HCT116 (cell line): ENCODE measurements around the gene FMO2. TPM values are rescaled to one million over a fixed set of nuclear protein-coding genes. Genes with fewer than 3 reads are reported as not detected.

ENCODE experiments used
- ATAC-seq: fragments of 200-7000 bp; cut with Tn5 transposase; 2 replicates; pipeline ENCODE4 v1.9.1; 2020; ENCODE audit warnings: mild to moderate bottlenecking, moderate library complexity
- BruUV-seq: library from RNA; stranded (reverse); fragments of 400-500 nt; replicated peaks from 2 replicates; lab custom pipeline; 2021; lab: Mats Ljungman, UMichigan
- CTCF ChIA-PET: fragments of 300-600 bp; sonication (Branson Sonifier 250); formaldehyde crosslinking; loops from one replicate; lab custom pipeline; 2021; ENCODE audit warnings: antibody characterized with exemption; lab: Charles Lee
- POLR2A ChIA-PET: fragments of 300-600, 350-600 bp; sonication (Branson Sonifier 250); formaldehyde crosslinking; loops from one replicate; lab custom pipeline; 2021; ENCODE audit warnings: antibody characterized with exemption; lab: Charles Lee
- RAD21 ChIA-PET, 2 experiments: fragments of 300-600 bp; sonication (Branson Sonifier 250); formaldehyde crosslinking; loops; one replicate each; lab custom pipeline; 2023; ENCODE audit warnings: low total read pairs in 2 of 2; ENCODE audit not compliant: uncharacterized antibody in 2 of 2, unreplicated experiment in 2 of 2, low non-redundant PET in 1 of 2; lab: Charles Lee
- DNase-seq: peaks from one replicate; pipeline ENCODE4 v3.0.0-alpha.2; 2010; ENCODE audit warnings: low read depth, low spot score
- H2AFZ ChIP-seq: fragments of 200-600 bp; shearing (Covaris generic), sonication (generic); 2 replicates; pipeline ENCODE4 v1.6.1; 2017; ENCODE audit warnings: low read depth, mixed run types, mixed read lengths, antibody characterized with exemption, low read length; ENCODE audit not compliant: poor library complexity, severe bottlenecking
- H3K27ac ChIP-seq: 2 replicates; pipeline ENCODE4 v1.5.1; 2012; ENCODE audit warnings: low read depth, low read length
- H3K27me3 ChIP-seq: fragments of 200-600 bp; sonication (generic); 2 replicates; pipeline ENCODE4 v1.6.1; 2016; ENCODE audit warnings: mixed run types, low read length, mixed read lengths; ENCODE audit not compliant: insufficient read depth
- H3K36me3 ChIP-seq, 2 experiments: fragments of 200-500 bp in 1 of 2; fragments of 200-600 bp in 1 of 2; sonication (Bioruptor generic) in 1 of 2; sonication (generic) in 1 of 2; 2 replicates each; pipeline versions ENCODE4 v1.5.1 to v1.6.1; 2014 to 2016; ENCODE audit warnings: low read length in 2 of 2, inconsistent platforms in 1 of 2, mixed read lengths in 1 of 2, mixed run types in 1 of 2; ENCODE audit not compliant: insufficient read depth in 2 of 2, control insufficient read depth in 1 of 2
- H3K4me1 ChIP-seq, 2 experiments: fragments of 200-600 bp in 1 of 2; sonication (generic) in 1 of 2; 2 replicates each; pipeline versions ENCODE4 v1.5.1 to v1.6.1; 2012 to 2017; ENCODE audit warnings: low read length in 2 of 2, inconsistent platforms in 1 of 2, mild to moderate bottlenecking in 1 of 2, mixed read lengths in 1 of 2, mixed run types in 1 of 2, moderate library complexity in 1 of 2; ENCODE audit not compliant: insufficient read depth in 2 of 2, control insufficient read depth in 1 of 2
- H3K4me2 ChIP-seq: fragments of 200-600 bp; sonication (generic); 2 replicates; pipeline ENCODE4 v1.6.1; 2017; ENCODE audit warnings: mixed run types, low read length, mixed read lengths
- H3K4me3 ChIP-seq, 2 experiments: fragments of 200-600 bp in 1 of 2; sonication (generic) in 1 of 2; replicated peaks in 1 of 2; 2 replicates each; pipeline ENCODE4 v1.5.1; 2011 to 2016; ENCODE audit warnings: low read length in 2 of 2, control low read depth in 1 of 2, low read depth in 1 of 2, mild to moderate bottlenecking in 1 of 2, mixed read lengths in 1 of 2, mixed run types in 1 of 2
- H3K79me2 ChIP-seq: fragments of 200-600 bp; sonication (generic); 2 replicates; pipeline ENCODE4 v1.6.1; 2017; ENCODE audit warnings: mild to moderate bottlenecking, mixed run types, low read length, moderate library complexity, mixed read lengths; ENCODE audit not compliant: insufficient read depth
- H3K9ac ChIP-seq: fragments of 200-600 bp; sonication (generic); 2 replicates; pipeline ENCODE4 v1.6.1; 2016; ENCODE audit warnings: low read length, mixed read lengths
- H3K9me2 ChIP-seq: fragments of 200-600 bp; sonication (generic), shearing (Covaris generic); 2 replicates; pipeline ENCODE4 v1.6.1; 2017; ENCODE audit warnings: mixed run types, mild to moderate bottlenecking, moderate library complexity; ENCODE audit not compliant: insufficient read depth
- H3K9me3 ChIP-seq, 2 experiments: fragments of 200-500 bp in 1 of 2; fragments of 200-600 bp in 1 of 2; sonication (Bioruptor generic) in 1 of 2; sonication (generic) in 1 of 2; 2 replicates each; pipeline ENCODE4 v1.6.1; 2014 to 2017; ENCODE audit warnings: low read length in 2 of 2, mixed read lengths in 2 of 2, inconsistent platforms in 1 of 2, low read depth in 1 of 2, mild to moderate bottlenecking in 1 of 2, mixed run types in 1 of 2, moderate library complexity in 1 of 2; ENCODE audit not compliant: control insufficient read depth in 1 of 2, insufficient read depth in 1 of 2
- H4K20me1 ChIP-seq: fragments of 200-600 bp; sonication (generic), shearing (Covaris generic); 2 replicates; pipeline ENCODE4 v1.6.1; 2017; ENCODE audit warnings: mixed run types, mild to moderate bottlenecking, moderate library complexity; ENCODE audit not compliant: insufficient read depth
- EGR1 ChIP-seq: IDR thresholded peaks from 2 replicates; pipeline ENCODE4 v1.6.1; 2012; ENCODE audit warnings: low read depth
- ELF1 ChIP-seq: IDR thresholded peaks from 2 replicates; pipeline ENCODE4 v1.6.1; 2012; ENCODE audit warnings: low read depth, borderline replicate concordance
- FOSL1 ChIP-seq: IDR thresholded peaks from 2 replicates; pipeline ENCODE4 v1.6.1; 2012; ENCODE audit warnings: low read depth
- POLR2AphosphoS5 ChIP-seq: IDR thresholded peaks from 2 replicates; pipeline ENCODE4 v1.6.1; 2011; ENCODE audit warnings: mild to moderate bottlenecking, low read depth, low read length, moderate library complexity
- SIN3A ChIP-seq: IDR thresholded peaks from 2 replicates; pipeline ENCODE4 v1.6.1; 2012; ENCODE audit warnings: low read depth
- SP1 ChIP-seq: IDR thresholded peaks from 2 replicates; pipeline ENCODE4 v1.6.1; 2012; ENCODE audit warnings: low read depth
- SRF ChIP-seq: IDR thresholded peaks from 2 replicates; pipeline ENCODE4 v1.6.1; 2012; ENCODE audit warnings: low read depth
- TCF7L2 ChIP-seq: IDR thresholded peaks from 2 replicates; pipeline ENCODE4 v1.7.0; 2011; ENCODE audit warnings: borderline replicate concordance, inconsistent platforms; ENCODE audit not compliant: insufficient read depth, insufficient read length; ENCODE audit errors: extremely low read depth
- ZFX ChIP-seq: fragments of 450-650 bp; IDR thresholded peaks from 2 replicates; pipeline ENCODE4 v1.6.1; 2017
- intact Hi-C: fragments of 100-400 bp; cut with micrococcal nuclease; formaldehyde crosslinking; loops from 2 replicates; pipeline ENCODE4 v1.10.0; 2022
- total RNA-seq: library from RNA; stranded (reverse); gene quantifications from one replicate; pipeline ENCODE4 v1.2.1, GENCODE V29; 2021; ENCODE audit not compliant: unreplicated experiment
- TF ChIP-seq, protein P1 (sequence below): IDR thresholded peaks from 2 replicates; pipeline ENCODE4 v1.6.1; 2011; ENCODE audit warnings: mild to moderate bottlenecking, low read length, moderate library complexity; ENCODE audit not compliant: insufficient replicate concordance; ENCODE audit errors: extremely low read depth
- TF ChIP-seq, protein P2 (sequence below): IDR thresholded peaks from 2 replicates; pipeline ENCODE4 v1.6.1; 2012; ENCODE audit warnings: low read depth
- TF ChIP-seq, protein P3 (sequence below): IDR thresholded peaks from 2 replicates; pipeline ENCODE4 v1.6.1; 2012
- TF ChIP-seq, protein P4 (sequence below), 3 experiments: fragments of 200-600 bp in 1 of 3; sonication (generic) in 1 of 3; IDR thresholded peaks in 2 of 3; conservative IDR thresholded peaks in 1 of 3; 2 replicates each; pipeline ENCODE4 v1.5.1; 2012 to 2017; ENCODE audit warnings: low read depth in 2 of 3, low read length in 2 of 3, antibody characterized with exemption in 1 of 3, borderline replicate concordance in 1 of 3, control low read depth in 1 of 3, mild to moderate bottlenecking in 1 of 3, mixed read lengths in 1 of 3, mixed run types in 1 of 3, moderate library complexity in 1 of 3; ENCODE audit not compliant: insufficient read depth in 1 of 3

Gene FMO2
- total RNA-seq, 1 experiment from 2014 or later: 0.30 TPM

DNA sequence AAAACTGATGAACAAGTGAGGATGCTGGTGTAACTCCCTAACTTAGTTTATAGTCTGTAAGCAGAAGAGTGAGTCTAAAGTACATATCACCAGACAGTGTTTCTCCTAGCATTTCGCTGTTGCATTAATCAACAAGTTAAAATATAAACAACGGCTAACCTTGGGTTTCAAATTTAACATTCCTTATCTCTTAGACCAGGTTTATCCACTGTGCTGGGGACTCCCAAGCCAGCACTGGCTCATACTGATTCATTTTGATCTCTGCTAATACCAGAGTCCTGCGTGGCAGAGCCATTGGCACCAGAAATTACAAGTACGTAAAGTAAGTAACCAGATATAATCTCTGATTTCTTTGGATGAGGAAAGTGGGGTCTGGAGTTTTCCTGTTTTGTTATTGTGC lies 63.2 kb downstream of the FMO2 start, which contains the start of gene FMO1 (continued):
- TF ChIP-seq, protein P1, sequence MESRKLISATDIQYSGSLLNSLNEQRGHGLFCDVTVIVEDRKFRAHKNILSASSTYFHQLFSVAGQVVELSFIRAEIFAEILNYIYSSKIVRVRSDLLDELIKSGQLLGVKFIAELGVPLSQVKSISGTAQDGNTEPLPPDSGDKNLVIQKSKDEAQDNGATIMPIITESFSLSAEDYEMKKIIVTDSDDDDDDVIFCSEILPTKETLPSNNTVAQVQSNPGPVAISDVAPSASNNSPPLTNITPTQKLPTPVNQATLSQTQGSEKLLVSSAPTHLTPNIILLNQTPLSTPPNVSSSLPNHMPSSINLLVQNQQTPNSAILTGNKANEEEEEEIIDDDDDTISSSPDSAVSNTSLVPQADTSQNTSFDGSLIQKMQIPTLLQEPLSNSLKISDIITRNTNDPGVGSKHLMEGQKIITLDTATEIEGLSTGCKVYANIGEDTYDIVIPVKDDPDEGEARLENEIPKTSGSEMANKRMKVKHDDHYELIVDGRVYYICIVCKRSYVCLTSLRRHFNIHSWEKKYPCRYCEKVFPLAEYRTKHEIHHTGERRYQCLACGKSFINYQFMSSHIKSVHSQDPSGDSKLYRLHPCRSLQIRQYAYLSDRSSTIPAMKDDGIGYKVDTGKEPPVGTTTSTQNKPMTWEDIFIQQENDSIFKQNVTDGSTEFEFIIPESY: no peak
- TF ChIP-seq, protein P2, sequence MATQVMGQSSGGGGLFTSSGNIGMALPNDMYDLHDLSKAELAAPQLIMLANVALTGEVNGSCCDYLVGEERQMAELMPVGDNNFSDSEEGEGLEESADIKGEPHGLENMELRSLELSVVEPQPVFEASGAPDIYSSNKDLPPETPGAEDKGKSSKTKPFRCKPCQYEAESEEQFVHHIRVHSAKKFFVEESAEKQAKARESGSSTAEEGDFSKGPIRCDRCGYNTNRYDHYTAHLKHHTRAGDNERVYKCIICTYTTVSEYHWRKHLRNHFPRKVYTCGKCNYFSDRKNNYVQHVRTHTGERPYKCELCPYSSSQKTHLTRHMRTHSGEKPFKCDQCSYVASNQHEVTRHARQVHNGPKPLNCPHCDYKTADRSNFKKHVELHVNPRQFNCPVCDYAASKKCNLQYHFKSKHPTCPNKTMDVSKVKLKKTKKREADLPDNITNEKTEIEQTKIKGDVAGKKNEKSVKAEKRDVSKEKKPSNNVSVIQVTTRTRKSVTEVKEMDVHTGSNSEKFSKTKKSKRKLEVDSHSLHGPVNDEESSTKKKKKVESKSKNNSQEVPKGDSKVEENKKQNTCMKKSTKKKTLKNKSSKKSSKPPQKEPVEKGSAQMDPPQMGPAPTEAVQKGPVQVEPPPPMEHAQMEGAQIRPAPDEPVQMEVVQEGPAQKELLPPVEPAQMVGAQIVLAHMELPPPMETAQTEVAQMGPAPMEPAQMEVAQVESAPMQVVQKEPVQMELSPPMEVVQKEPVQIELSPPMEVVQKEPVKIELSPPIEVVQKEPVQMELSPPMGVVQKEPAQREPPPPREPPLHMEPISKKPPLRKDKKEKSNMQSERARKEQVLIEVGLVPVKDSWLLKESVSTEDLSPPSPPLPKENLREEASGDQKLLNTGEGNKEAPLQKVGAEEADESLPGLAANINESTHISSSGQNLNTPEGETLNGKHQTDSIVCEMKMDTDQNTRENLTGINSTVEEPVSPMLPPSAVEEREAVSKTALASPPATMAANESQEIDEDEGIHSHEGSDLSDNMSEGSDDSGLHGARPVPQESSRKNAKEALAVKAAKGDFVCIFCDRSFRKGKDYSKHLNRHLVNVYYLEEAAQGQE: no peak
- TF ChIP-seq SP1: no peak
- TF ChIP-seq, all 23 proteins: peak for 0

DNA sequence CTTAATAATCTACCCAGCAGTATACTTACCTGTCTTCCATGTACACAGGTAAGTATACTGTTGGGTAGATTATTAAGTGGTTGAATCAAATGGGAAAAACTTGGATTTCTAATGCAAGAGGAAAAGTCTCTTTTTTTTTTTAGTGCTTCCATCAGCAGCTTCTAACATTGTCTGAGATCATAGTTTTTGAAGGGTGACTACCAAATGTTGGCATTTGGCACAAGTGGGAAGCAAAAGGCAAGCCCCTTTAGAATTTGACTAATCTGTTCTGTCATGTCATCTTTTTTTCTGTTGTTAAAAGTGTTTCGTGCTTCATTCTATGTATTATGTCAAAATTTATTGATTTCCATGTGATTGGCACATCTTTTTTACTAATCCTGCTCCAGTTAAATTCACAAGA lies 63.7 kb downstream of the FMO2 start:
- H3K79me2 ChIP-seq: no peaks in the 10 kb centered on the region
- RAD21 ChIA-PET: no interaction called here
- CTCF ChIA-PET: no interaction called here
- no peaks in the 10 kb centered on the region for H4K20me1 ChIP-seq
- no peak overlapping the region for H3K9ac ChIP-seq
- ATAC-seq (no peak), DNase-seq (no peak)
- peaks cover 0 to 3% of the 10 kb centered on the region in 2 experiments; a peak in 1 of 4 replicates for H3K4me1 ChIP-seq
- intact Hi-C loops: loop anchor here (5.0 to 10.0 kb wide), 3 partner anchors 63 to 466 kb away; partner anchors contain the start of gene FMO4
- no peak overlapping the region for H3K4me2 ChIP-seq
- no peak overlapping the region for H3K4me3 ChIP-seq
- TF ChIP-seq, protein P2: no peak
- no peak for TF ChIP-seq FOSL1
- TF ChIP-seq, protein P3, sequence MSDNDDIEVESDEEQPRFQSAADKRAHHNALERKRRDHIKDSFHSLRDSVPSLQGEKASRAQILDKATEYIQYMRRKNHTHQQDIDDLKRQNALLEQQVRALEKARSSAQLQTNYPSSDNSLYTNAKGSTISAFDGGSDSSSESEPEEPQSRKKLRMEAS: no peak
- TF ChIP-seq ZFX: no peak
- TF ChIP-seq EGR1: no peak
- no peak for TF ChIP-seq TCF7L2
- TF ChIP-seq POLR2AphosphoS5: no peak
- TF ChIP-seq SIN3A: no peak
- TF ChIP-seq SP1: no peak
- TF ChIP-seq SRF: no peak
- TF ChIP-seq, protein P4, sequence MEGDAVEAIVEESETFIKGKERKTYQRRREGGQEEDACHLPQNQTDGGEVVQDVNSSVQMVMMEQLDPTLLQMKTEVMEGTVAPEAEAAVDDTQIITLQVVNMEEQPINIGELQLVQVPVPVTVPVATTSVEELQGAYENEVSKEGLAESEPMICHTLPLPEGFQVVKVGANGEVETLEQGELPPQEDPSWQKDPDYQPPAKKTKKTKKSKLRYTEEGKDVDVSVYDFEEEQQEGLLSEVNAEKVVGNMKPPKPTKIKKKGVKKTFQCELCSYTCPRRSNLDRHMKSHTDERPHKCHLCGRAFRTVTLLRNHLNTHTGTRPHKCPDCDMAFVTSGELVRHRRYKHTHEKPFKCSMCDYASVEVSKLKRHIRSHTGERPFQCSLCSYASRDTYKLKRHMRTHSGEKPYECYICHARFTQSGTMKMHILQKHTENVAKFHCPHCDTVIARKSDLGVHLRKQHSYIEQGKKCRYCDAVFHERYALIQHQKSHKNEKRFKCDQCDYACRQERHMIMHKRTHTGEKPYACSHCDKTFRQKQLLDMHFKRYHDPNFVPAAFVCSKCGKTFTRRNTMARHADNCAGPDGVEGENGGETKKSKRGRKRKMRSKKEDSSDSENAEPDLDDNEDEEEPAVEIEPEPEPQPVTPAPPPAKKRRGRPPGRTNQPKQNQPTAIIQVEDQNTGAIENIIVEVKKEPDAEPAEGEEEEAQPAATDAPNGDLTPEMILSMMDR (IDR thresholded peaks at IDR 0.05 in 2 of 3, conservative IDR thresholded peaks at IDR 0.05 in 1 of 3; ENCODE audit: borderline replicate concordance in 1 of 3, insufficient read depth in 1 of 3, low read depth in 2 of 3, low read length in 2 of 3): no peak
- no peak for TF ChIP-seq ELF1
- no peak overlapping the region for H3K27ac ChIP-seq
- H3K27me3 ChIP-seq: no peaks in the 10 kb centered on the region
- H3K36me3 ChIP-seq: no peaks in the 10 kb centered on the region
- no TSS peak for BruUV-seq
- POLR2A ChIA-PET: no interaction called here
- no peak overlapping the region for H2AFZ ChIP-seq
- no peaks in the 10 kb centered on the region for H3K9me3 ChIP-seq
- H3K9me2 ChIP-seq: no peaks in the 10 kb centered on the region
